ENCODE data around the gene PANX2.
A peak's percentile ranks its signal among the peaks of the same experiment; 100 is the strongest.
"Not testable (repeated sequence)": the region's sequence is repeated elsewhere in the genome, so short reads cannot be mapped to it uniquely, and the experiment has no call there.

Gene PANX2

DNA sequence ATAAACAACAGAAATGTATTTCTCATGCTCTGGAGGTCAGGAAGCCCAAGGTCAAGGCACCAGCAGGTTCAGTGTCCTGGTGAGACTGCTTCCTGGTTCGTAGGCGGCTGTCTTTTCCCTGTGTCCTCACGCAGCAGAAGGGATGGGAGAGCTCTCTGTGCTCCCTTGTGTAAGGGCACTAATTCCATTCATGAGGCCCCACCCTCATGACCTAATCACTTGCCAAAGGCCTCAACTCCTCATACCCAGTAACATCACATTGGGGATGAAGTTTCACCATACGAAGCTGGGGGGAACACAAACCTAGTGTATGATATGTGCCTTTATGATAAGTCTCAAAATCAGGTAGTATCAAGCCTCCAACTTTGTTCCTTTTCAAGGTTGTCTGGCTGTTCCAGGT, 38.6 kb upstream of the PANX2 start:
- Mint-ChIP-seq H3K27ac (no peak overlapping the region), H3K27me3 (ENCODE audit: low read depth) (peaks cover 1% of the 10 kb centered on the region), H3K9me3 (no peaks in the 10 kb centered on the region), H3K4me1 (peaks cover 10% of the 10 kb centered on the region), H3K4me3 (no peak overlapping the region), H3K36me3 (ENCODE audit: low read depth) (no peaks in the 10 kb centered on the region)
- TF ChIP-seq, protein P1, sequence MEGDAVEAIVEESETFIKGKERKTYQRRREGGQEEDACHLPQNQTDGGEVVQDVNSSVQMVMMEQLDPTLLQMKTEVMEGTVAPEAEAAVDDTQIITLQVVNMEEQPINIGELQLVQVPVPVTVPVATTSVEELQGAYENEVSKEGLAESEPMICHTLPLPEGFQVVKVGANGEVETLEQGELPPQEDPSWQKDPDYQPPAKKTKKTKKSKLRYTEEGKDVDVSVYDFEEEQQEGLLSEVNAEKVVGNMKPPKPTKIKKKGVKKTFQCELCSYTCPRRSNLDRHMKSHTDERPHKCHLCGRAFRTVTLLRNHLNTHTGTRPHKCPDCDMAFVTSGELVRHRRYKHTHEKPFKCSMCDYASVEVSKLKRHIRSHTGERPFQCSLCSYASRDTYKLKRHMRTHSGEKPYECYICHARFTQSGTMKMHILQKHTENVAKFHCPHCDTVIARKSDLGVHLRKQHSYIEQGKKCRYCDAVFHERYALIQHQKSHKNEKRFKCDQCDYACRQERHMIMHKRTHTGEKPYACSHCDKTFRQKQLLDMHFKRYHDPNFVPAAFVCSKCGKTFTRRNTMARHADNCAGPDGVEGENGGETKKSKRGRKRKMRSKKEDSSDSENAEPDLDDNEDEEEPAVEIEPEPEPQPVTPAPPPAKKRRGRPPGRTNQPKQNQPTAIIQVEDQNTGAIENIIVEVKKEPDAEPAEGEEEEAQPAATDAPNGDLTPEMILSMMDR (IDR thresholded peaks at IDR 0.05; ENCODE audit: unreplicated experiment in 3 of 3), result no peak

DNA sequence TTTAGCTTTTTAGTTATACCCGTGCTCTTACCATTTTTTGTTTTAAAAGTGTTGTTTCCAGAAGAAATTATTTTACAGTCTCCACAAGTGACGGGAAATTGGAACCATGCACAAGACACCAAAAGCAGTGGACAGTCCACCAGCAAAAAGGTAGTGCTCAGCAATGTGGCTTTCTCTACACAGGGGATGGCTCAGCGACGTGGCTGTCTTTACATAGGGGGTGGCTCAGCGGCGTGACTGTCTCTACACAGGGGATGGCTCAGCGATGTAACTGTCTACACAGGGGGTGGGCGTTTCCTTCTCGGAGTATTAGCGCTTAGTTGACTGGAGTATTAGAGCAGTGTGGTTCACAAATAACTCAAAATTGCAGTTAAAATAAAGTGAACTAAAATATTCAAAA, 36.0 kb upstream of the PANX2 start:
- Mint-ChIP-seq H3K4me1 (peaks cover 10% of the 10 kb centered on the region), H3K9me3 (peaks cover 3% of the 10 kb centered on the region), H3K27me3 (ENCODE audit: low read depth) (no peaks in the 10 kb centered on the region), H3K27ac (no peak overlapping the region), H3K36me3 (ENCODE audit: low read depth) (no peaks in the 10 kb centered on the region), H3K4me3 (no peak overlapping the region)
- TF ChIP-seq, protein P1 (IDR thresholded peaks at IDR 0.05; ENCODE audit: unreplicated experiment in 3 of 3), result no peak

DNA sequence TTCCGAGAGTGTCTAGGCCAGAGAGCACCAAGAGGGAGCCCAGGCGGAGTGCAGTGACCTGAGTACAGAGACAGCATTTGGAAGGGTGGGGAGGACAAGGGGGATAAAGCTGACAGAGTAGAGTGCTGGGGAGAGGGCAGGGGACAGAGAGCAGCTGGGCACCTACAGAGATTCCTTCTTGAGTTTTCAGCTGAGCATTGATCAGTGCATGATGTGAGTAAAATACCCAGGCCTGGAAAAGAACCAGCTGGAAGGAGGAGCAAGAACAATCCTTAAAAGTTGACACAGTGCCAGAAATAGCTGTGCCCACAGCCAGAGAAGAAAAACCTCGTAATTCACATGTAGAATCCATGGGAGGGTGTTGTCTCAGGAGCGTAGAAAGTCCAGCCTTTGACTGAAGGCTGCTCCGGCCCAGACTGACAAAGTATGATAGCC, 33.9 kb upstream of the PANX2 start:
- H3K27me3 Mint-ChIP-seq (ENCODE audit: low read depth), result no peaks in the 10 kb centered on the region
- H3K4me3 Mint-ChIP-seq, result no peak overlapping the region
- H3K4me1 Mint-ChIP-seq, result peaks cover 10% of the 10 kb centered on the region
- TF ChIP-seq, protein P1 (IDR thresholded peaks at IDR 0.05; ENCODE audit: unreplicated experiment in 3 of 3), result no peak
- H3K27ac Mint-ChIP-seq, result peak overlapping the region in 2 of 3 experiments; percentile 15 to 17
- H3K9me3 Mint-ChIP-seq, result peaks cover 3% of the 10 kb centered on the region
- H3K36me3 Mint-ChIP-seq (ENCODE audit: low read depth), result no peaks in the 10 kb centered on the region

DNA sequence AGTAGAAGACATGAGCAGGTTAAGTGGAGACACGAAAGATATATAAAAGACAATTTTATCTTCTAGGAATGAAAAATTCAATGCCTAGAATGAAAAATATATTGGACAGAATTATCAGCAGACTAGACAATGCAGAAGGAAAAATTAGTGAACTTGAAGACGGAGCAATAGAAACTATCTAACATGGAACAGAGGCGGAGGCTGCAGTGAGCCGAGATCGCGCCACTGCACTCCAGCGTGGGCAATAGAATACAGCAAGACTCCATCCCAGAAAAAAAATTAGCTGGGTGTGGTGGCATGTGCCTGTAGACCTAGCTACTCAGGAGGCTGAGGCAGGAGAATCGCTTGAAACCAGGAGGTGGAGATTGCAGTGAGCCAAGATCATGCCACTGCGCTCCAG, 33.3 kb upstream of the PANX2 start:
- H3K27me3 Mint-ChIP-seq (ENCODE audit: low read depth); H3K4me3 Mint-ChIP-seq: not testable (repeated sequence)
- H3K4me1 Mint-ChIP-seq, result peaks cover 10% of the 10 kb centered on the region

GRCh38 chr22:50138041-50138440, 32.5 kb upstream of the PANX2 start:
- Mint-ChIP-seq H3K4me3 (no peak overlapping the region), H3K4me1 (peaks cover 10% of the 10 kb centered on the region), H3K9me3 (peaks cover 3% of the 10 kb centered on the region), H3K27me3 (ENCODE audit: low read depth) (peaks cover 3% of the 10 kb centered on the region), H3K36me3 (ENCODE audit: low read depth) (no peaks in the 10 kb centered on the region), H3K27ac (no peak overlapping the region)
- TF ChIP-seq, protein P1 (IDR thresholded peaks at IDR 0.05; ENCODE audit: unreplicated experiment in 3 of 3), result no peak

More for the DNA sequence above, 33.3 kb upstream of the PANX2 start:
- not testable (repeated sequence) for H3K27ac Mint-ChIP-seq; H3K36me3 Mint-ChIP-seq (ENCODE audit: low read depth); H3K9me3 Mint-ChIP-seq

- peaks cover 10% of the 10 kb centered on the region for H3K4me1 Mint-ChIP-seq
- no peak overlapping the region for H3K27ac Mint-ChIP-seq
- H3K36me3 Mint-ChIP-seq (ENCODE audit: low read depth), result no peaks in the 10 kb centered on the region
- H3K9me3 Mint-ChIP-seq, result peaks cover 3% of the 10 kb centered on the region
- TF ChIP-seq, protein P1 (IDR thresholded peaks at IDR 0.05; ENCODE audit: unreplicated experiment in 3 of 3), result no peak
- H3K4me3 Mint-ChIP-seq, result no peak overlapping the region
- H3K27me3 Mint-ChIP-seq (ENCODE audit: low read depth), result peaks cover 13% of the 10 kb centered on the region
Observed at GRCh38 chr22:50138988-50139387, 31.5 kb upstream of the PANX2 start.
